Ishikawa (cell line): Measurements from ENCODE around the gene ARID5A.

Source experiments
- CEBPB ChIP-seq: IDR thresholded peaks from 2 replicates; pipeline ENCODE4 v1.6.1; 2012
- CREB1 ChIP-seq: IDR thresholded peaks from 2 replicates; pipeline ENCODE4 v1.6.1; 2012; ENCODE audit warnings: low read depth
- EGR1 ChIP-seq: IDR thresholded peaks from 2 replicates; pipeline ENCODE4 v1.6.1; 2012
- EP300 ChIP-seq: IDR thresholded peaks from 2 replicates; pipeline ENCODE4 v1.6.1; 2012; ENCODE audit warnings: borderline replicate concordance
- FOXM1 ChIP-seq: IDR thresholded peaks from 2 replicates; pipeline ENCODE4 v1.6.1; 2012; ENCODE audit warnings: low read depth, borderline replicate concordance
- NFIC ChIP-seq: IDR thresholded peaks from 2 replicates; pipeline ENCODE4 v1.6.1; 2012
- RAD21 ChIP-seq: IDR thresholded peaks from 2 replicates; pipeline ENCODE4 v1.6.1; 2012; ENCODE audit warnings: low read depth
- TAF1 ChIP-seq: IDR thresholded peaks from 2 replicates; pipeline ENCODE4 v1.6.1; 2012; ENCODE audit warnings: low read depth, mild to moderate bottlenecking
- TCF12 ChIP-seq: IDR thresholded peaks from 2 replicates; pipeline ENCODE4 v1.6.1; 2012; ENCODE audit warnings: low read depth
- TEAD4 ChIP-seq: IDR thresholded peaks from 2 replicates; pipeline ENCODE4 v1.6.1; 2012
- USF1 ChIP-seq: IDR thresholded peaks from 2 replicates; pipeline ENCODE4 v1.6.1; 2012
- YY1 ChIP-seq: IDR thresholded peaks from 2 replicates; pipeline ENCODE4 v1.6.1; 2012; ENCODE audit warnings: low read depth
- ZBTB7A ChIP-seq: IDR thresholded peaks from 2 replicates; pipeline ENCODE4 v1.6.1; 2012; ENCODE audit warnings: low read depth
- TF ChIP-seq, protein P1 (sequence below): IDR thresholded peaks from 2 replicates; pipeline ENCODE4 v1.6.1; 2012
- TF ChIP-seq, protein P2 (sequence below): IDR thresholded peaks from 2 replicates; pipeline ENCODE4 v1.6.1; 2012; ENCODE audit warnings: low read depth, mild to moderate bottlenecking

The ARID5A gene

DNA sequence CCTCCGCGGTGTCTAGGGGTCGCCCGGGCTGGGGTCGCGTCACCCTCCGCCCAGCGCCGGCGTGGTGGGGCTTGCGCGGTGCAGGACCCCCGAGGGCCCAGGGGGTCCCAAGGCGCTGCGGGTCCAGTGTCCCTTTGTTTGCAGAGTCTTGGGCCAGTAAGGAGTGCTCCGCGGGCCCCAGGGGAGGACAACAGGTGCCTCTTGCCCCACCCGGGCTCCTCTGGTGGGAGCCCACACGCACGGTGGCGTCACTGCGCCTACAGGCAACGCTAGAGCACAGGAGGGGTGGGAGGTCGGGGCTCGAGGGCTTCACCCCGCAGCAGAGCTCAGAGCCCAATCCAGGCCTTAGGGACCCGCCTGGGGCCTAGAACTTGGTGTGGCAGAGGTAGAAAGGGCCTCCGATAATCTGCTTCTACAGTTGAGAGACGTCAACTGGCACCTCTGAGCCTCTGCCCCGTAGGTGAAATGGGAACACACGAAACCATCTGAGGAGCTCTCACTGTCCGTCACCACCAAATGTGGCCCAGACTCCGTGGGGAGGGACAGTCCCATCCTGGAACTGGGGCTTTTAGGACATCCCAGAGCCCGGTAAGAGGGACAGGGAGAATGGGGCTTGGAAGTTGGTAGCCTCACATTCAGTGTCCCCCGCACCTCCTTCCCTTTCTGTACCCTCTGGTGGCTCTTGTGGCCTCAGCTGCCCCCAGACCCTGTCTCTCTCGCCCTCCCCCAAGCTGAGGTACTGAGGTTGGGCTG lies 1.4 kb downstream of the ARID5A start:
- TF ChIP-seq, protein P1, sequence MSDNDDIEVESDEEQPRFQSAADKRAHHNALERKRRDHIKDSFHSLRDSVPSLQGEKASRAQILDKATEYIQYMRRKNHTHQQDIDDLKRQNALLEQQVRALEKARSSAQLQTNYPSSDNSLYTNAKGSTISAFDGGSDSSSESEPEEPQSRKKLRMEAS: no peak
- TF ChIP-seq USF1 (no peak), EGR1 (no peak), TCF12 (no peak), YY1 (no peak), RAD21 (no peak), TEAD4 (no peak), ZBTB7A (no peak), NFIC (no peak), FOXM1 (no peak), EP300 (no peak), CEBPB (no peak), TAF1 (no peak)
- TF ChIP-seq, protein P2, sequence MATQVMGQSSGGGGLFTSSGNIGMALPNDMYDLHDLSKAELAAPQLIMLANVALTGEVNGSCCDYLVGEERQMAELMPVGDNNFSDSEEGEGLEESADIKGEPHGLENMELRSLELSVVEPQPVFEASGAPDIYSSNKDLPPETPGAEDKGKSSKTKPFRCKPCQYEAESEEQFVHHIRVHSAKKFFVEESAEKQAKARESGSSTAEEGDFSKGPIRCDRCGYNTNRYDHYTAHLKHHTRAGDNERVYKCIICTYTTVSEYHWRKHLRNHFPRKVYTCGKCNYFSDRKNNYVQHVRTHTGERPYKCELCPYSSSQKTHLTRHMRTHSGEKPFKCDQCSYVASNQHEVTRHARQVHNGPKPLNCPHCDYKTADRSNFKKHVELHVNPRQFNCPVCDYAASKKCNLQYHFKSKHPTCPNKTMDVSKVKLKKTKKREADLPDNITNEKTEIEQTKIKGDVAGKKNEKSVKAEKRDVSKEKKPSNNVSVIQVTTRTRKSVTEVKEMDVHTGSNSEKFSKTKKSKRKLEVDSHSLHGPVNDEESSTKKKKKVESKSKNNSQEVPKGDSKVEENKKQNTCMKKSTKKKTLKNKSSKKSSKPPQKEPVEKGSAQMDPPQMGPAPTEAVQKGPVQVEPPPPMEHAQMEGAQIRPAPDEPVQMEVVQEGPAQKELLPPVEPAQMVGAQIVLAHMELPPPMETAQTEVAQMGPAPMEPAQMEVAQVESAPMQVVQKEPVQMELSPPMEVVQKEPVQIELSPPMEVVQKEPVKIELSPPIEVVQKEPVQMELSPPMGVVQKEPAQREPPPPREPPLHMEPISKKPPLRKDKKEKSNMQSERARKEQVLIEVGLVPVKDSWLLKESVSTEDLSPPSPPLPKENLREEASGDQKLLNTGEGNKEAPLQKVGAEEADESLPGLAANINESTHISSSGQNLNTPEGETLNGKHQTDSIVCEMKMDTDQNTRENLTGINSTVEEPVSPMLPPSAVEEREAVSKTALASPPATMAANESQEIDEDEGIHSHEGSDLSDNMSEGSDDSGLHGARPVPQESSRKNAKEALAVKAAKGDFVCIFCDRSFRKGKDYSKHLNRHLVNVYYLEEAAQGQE: no peak

DNA sequence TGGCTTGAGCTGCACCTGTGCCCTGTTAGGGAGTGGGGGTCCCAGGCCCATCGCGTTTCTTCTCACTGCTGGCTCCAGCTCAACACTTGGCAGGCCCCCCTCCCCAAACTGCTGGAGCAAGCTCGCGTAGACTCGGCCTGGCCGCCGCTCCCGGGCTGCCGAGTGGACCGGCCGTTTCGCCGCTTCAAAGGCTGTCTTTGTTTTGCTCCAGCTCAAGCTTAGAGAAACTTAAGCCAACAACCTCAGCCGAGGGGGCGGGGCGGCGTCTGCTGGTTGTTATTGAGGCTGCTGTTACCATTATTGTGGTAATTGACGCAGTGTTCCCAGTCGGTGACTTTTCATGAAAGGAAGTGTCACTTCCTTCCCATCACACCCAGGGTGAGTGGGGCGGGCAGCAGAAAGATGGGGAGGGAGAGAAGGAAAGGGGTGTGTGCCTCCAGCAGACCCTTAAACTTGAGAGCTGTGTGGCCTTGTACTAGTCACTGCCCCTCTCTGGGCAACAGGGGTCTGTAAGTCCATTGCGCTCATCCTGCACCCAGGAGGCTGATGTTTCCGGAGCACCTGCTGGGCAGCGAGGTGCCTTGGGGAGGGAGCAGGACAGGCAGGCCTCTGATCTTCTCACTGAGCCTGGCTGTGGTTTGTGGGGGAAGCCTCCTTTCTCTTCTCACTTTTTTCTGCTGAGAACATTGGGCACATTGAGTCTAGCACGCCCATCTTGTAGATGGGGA lies 2.1 kb downstream of the ARID5A start:
- TF ChIP-seq TAF1: no peak
- no peak for TF ChIP-seq CEBPB
- no peak for TF ChIP-seq USF1
- TF ChIP-seq, protein P1: no peak
- no peak for TF ChIP-seq RAD21
- no peak for TF ChIP-seq FOXM1
- no peak for TF ChIP-seq EP300
- TF ChIP-seq ZBTB7A: no peak
- TF ChIP-seq TCF12: no peak
- TF ChIP-seq YY1: no peak
- no peak for TF ChIP-seq NFIC
- no peak for TF ChIP-seq TEAD4
- TF ChIP-seq CREB1: no peak

GRCh38 chr2:96539215-96539920 lies 2.8 kb downstream of the ARID5A start:
- TF ChIP-seq NFIC: no peak
- no peak for TF ChIP-seq TEAD4
- no peak for TF ChIP-seq TAF1
- no peak for TF ChIP-seq RAD21
- TF ChIP-seq CREB1: no peak
- no peak for TF ChIP-seq FOXM1
- no peak for TF ChIP-seq ZBTB7A
- TF ChIP-seq CEBPB: no peak
- TF ChIP-seq, protein P1: no peak
- TF ChIP-seq USF1: no peak
- TF ChIP-seq EP300: no peak
- TF ChIP-seq YY1: no peak
- TF ChIP-seq, protein P2: no peak
- TF ChIP-seq TCF12: no peak
- TF ChIP-seq EGR1: no peak

GRCh38 chr2:96540136-96540535 lies 3.6 kb downstream of the ARID5A start:
- TF ChIP-seq ZBTB7A (no peak), EP300 (no peak), CREB1 (no peak), NFIC (no peak), CEBPB (no peak), FOXM1 (no peak), YY1 (no peak), TAF1 (no peak), USF1 (no peak), RAD21 (no peak), TEAD4 (no peak), EGR1 (no peak), TCF12 (no peak)
- TF ChIP-seq, protein P1: no peak
